Gastrocnemius medialis (tissue), 4 donors: ENCODE results near the gene GRK4. TPM values are rescaled to one million over a fixed set of nuclear protein-coding genes. Genes with fewer than 3 reads are reported as not detected.
"Not testable (repeated sequence)": the region's sequence is repeated elsewhere in the genome, so short reads cannot be mapped to it uniquely, and the experiment has no call there.

Experiments used
- ATAC-seq, 2 donors: fragments of 150-250 bp; one replicate each; pipeline ENCODE4 v1.9.1; 2016
- DNase-seq, 2 donors: peaks; one replicate each; pipeline ENCODE4 v3.0.0-alpha.2; 2019
- H3K27ac ChIP-seq, 4 donors: fragments of 200-600 bp; sonication (generic); 1 replicate in 1 of 4; 2 replicates in 3 of 4; pipeline ENCODE4 v1.5.1; 2016 to 2018; ENCODE audit warnings: mild to moderate bottlenecking in 2 of 4, moderate library complexity in 1 of 4
- H3K27me3 ChIP-seq, 3 donors: fragments of 200-600 bp; sonication (generic) in 2 of 3; 1 replicate in 1 of 3; 2 replicates in 2 of 3; pipeline versions ENCODE4 v1.5.1 to v1.6.0; 2016 to 2019; ENCODE audit warnings: mild to moderate bottlenecking in 1 of 3, moderate library complexity in 1 of 3
- H3K36me3 ChIP-seq, 2 donors: fragments of 200-600 bp; sonication (generic) in 1 of 2; one replicate each; pipeline ENCODE4 v1.5.1; 2017 to 2018
- H3K4me1 ChIP-seq, 2 donors: fragments of 200-600 bp; sonication (generic) in 1 of 2; one replicate each; pipeline ENCODE4 v1.5.1; 2016 to 2017; ENCODE audit warnings: mild to moderate bottlenecking in 2 of 2
- H3K4me3 ChIP-seq, 4 donors: fragments of 200-600 bp; sonication (generic) in 3 of 4; 1 replicate in 1 of 4; 2 replicates in 3 of 4; pipeline ENCODE4 v1.5.1; 2016 to 2019; ENCODE audit warnings: mild to moderate bottlenecking in 2 of 4
- H3K9me3 ChIP-seq, 3 donors: fragments of 200-600 bp; sonication (generic) in 2 of 3; 1 replicate in 1 of 3; 2 replicates in 2 of 3; pipeline ENCODE4 v1.5.1; 2016 to 2019
- POLR2A ChIP-seq, 2 donors: fragments of 450-650 bp; IDR thresholded peaks; one replicate each; pipeline ENCODE4 v1.6.1; 2017; ENCODE audit warnings: antibody characterized with exemption in 2 of 2, mild to moderate bottlenecking in 2 of 2, moderate library complexity in 2 of 2
- in situ Hi-C, 4 donors: fragments of 200-750 bp; cut with MboI; loops; one replicate each; pipeline versions ENCODE4 v1.15.0 to v1.8.0; 2017; ENCODE audit warnings: low sequenced_read_pairs in 4 of 4
- intact Hi-C: fragments of 100-400 bp; cut with DNase I; formaldehyde crosslinking; loops from one replicate; pipeline ENCODE4 v1.15.1; 2023; ENCODE audit warnings: low total_unique reads
- total RNA-seq, 4 donors: library from RNA; depleted of rRNA; stranded (reverse); fragments of >200 nt; gene quantifications; one replicate each; pipeline versions ENCODE4 v1.1.0 to v1.2.3, GENCODE V29; 2016
- TF ChIP-seq, protein P1 (sequence below), 5 experiments: fragments of 450-650 bp in 3 of 5; fragments of 200-600 bp in 2 of 5; sonication (generic) in 2 of 5; IDR thresholded peaks in 4 of 5; conservative IDR thresholded peaks in 1 of 5; 1 replicate in 4 of 5; 2 replicates in 1 of 5; pipeline ENCODE4 v1.5.1; 2016 to 2019; ENCODE audit warnings: antibody characterized with exemption in 5 of 5, mild to moderate bottlenecking in 3 of 5, moderate library complexity in 3 of 5

Gene GRK4
- total RNA-seq, 4 donors from 2014 or later: 2.8 to 5.8 (median 3.7) TPM

DNA sequence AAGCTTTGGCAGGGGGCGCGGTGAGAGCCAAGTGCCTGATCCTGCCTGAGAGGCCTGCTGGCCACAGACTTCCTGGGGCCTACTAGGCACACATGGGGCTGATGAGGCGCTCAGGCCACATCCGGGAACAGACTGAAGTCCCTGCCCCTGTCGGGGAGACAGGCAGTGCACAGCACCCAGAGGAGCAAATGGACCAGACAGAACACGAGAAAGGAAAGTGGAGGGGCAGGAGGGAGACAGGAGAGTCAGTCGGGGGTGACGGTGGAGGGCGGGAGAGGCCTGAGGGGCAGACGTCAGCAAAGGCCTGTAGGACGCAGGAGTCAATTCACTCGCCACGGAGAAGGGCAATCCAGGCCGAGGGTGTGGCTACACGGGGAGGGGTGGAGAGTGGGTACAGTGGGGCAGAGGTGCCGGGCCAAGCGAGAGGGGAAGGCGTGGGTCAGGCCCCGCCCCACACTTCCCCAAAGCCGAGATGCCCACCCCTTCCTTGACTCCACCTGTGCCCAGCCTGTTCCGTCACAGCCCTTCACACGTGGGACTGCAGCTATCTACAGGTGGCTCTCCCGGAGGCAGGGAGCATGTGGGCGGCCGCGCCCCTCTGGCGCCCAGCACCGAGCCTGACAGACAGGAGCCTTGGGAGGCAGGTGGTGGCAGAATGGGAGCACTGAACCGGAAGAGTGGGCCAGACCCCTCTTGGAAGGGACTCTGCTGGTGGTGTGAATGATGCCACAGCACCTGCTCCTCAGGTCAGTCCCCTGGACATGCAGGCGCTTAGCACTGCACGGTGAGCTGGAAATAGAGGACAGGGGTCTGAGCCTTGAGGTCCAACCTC is 20.6 kb upstream of the GRK4 start:
- DNase-seq (peak in 1 of 2 donors; percentile 20), ATAC-seq (peak in 1 of 2 donors; percentile 12)
- Histone ChIP-seq H3K27ac (no peak overlapping the region), H3K4me1 (no peaks in the 10 kb centered on the region), H3K36me3 (peaks cover 4 to 93% of the 10 kb centered on the region in 2 donors), H3K9me3 (no peaks in the 10 kb centered on the region), H3K4me3 (no peak overlapping the region), H3K27me3 (no peaks in the 10 kb centered on the region)
- TF ChIP-seq POLR2A (IDR thresholded peaks at IDR 0.05): no peak
- in situ Hi-C loops (loop anchor here in 1 of 4 donors (25.0 kb wide), 1 partner anchor 180 kb away; the partner anchor contains the start of gene TNIP2), intact Hi-C loops (no loop called here)

DNA sequence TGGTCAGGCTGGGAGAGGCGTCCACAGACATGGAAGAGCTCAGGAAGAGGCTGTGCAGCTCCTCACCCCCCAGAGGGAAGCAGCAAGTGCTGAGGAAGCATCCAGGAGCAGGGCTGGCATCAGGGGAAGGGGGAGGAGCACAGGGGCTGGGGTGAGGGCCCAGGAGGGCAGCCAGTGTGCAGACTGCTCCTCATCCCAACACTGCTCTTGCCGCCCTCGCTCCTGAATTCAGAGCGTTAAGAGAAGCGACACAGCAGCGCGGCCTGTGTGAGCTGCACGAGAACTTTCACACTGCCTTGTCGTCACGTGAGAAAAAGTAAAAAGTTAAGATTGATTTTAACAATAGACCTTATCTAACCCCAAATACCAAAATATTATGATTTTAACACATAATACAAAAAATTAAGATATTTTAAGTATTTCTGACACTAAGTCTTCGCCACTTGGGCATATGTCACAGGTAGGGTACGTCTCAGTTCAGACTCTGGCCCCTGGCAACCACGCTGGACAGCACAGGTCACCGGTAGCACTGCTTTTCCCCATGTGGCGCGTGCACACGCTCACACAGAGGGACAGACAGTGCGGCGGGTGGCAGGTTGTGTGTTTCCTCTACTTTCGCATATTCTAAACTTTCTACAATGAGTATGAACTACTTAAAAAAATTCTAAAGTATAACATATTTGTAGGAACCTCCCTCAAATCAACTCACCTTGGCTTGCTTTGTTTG is 19.8 kb upstream of the GRK4 start:
- Histone ChIP-seq H3K27ac (no peak overlapping the region), H3K36me3 (peaks cover 4 to 97% of the 10 kb centered on the region in 2 donors), H3K4me1 (no peaks in the 10 kb centered on the region), H3K27me3 (no peaks in the 10 kb centered on the region), H3K4me3 (no peak overlapping the region), H3K9me3 (no peaks in the 10 kb centered on the region)
- ATAC-seq: no peak
- intact Hi-C loops (no loop called here), in situ Hi-C loops (loop anchor here in 1 of 4 donors (25.0 kb wide), 1 partner anchor 181 kb away; the partner anchor contains the start of gene TNIP2)
- DNase-seq: peak in 1 of 2 donors; percentile 7
- no peak for TF ChIP-seq POLR2A (IDR thresholded peaks at IDR 0.05)
- TF ChIP-seq, protein P1, sequence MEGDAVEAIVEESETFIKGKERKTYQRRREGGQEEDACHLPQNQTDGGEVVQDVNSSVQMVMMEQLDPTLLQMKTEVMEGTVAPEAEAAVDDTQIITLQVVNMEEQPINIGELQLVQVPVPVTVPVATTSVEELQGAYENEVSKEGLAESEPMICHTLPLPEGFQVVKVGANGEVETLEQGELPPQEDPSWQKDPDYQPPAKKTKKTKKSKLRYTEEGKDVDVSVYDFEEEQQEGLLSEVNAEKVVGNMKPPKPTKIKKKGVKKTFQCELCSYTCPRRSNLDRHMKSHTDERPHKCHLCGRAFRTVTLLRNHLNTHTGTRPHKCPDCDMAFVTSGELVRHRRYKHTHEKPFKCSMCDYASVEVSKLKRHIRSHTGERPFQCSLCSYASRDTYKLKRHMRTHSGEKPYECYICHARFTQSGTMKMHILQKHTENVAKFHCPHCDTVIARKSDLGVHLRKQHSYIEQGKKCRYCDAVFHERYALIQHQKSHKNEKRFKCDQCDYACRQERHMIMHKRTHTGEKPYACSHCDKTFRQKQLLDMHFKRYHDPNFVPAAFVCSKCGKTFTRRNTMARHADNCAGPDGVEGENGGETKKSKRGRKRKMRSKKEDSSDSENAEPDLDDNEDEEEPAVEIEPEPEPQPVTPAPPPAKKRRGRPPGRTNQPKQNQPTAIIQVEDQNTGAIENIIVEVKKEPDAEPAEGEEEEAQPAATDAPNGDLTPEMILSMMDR (IDR thresholded peaks at IDR 0.05 in 4 of 5, conservative IDR thresholded peaks at IDR 0.05 in 1 of 5): no peak

DNA sequence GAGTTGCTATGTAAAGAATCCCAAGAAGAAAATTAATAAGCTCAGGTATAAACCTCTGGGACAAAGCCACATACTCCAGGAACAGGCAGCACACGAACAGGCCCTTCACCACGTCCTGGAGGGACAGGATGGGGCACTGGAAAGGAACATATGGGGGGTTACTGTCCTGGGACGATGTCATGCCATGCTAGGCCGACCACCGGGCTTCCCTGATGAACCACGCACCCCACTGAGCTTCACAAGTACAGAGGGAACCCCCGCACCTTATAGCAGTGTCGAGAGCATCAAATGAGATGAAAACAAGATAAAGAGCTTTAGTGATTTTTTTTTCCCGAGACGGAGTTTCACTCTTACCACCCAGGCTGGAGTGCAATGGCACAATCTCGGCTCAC is 19.3 kb upstream of the GRK4 start:
- in situ Hi-C loops: loop anchor here in 1 of 4 donors (25.0 kb wide), 1 partner anchor 182 kb away; the partner anchor contains the start of gene TNIP2
- ATAC-seq (no peak), DNase-seq (no peak)
- TF ChIP-seq POLR2A (IDR thresholded peaks at IDR 0.05): no peak
- TF ChIP-seq, protein P1 (IDR thresholded peaks at IDR 0.05 in 4 of 5, conservative IDR thresholded peaks at IDR 0.05 in 1 of 5): no peak
- no peak overlapping the region for H3K27ac ChIP-seq
- no peaks in the 10 kb centered on the region for H3K4me1 ChIP-seq
- no peak overlapping the region for H3K4me3 ChIP-seq
- H3K27me3 ChIP-seq: no peaks in the 10 kb centered on the region
- intact Hi-C loops: no loop called here
- H3K36me3 ChIP-seq: peaks cover 4 to 97% of the 10 kb centered on the region in 2 donors
- H3K9me3 ChIP-seq: no peaks in the 10 kb centered on the region

DNA sequence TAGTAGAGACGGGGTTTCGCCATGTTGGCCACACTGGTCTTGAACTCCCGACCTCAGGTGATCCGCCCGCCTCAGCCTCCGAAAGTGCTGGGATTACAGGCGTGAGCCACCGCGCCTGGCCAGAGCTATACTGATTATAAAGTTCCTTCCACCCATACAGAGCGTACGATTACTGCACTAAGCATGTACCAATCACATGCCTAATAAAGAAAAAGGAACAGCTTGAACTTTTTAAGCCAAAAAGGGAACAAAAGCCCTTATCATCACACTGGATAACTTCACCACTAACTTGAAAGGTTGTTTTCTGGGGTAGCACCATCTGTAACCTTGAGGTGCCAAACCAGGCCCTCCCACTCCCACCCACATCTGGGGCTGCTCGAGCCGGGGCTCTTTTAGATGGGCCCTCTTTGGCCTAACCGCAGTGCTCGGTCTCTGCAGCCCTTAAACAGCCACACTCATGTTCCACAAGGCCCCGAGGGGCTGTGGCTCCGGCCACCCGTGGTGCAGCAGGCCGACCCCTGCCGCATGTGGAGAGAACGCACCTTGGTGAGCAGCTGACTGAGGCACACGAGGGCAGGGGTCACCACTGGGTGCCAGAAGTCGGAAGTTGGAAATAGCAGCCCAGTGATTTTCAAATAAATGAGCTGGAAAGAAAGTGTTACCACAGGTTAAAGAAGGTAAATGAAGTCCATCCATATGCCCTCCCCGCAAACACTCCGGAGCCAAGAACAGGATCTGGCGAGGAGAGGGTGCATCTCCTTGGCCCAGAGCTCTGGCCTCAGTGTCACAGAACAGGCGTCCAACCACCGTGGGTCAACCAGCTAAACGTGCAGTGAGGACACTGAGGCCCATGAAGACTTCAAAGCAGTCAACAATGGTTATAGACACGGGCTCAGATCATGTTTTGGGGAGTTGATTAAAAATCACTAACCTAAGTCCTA is 18.5 kb upstream of the GRK4 start:
- no peaks in the 10 kb centered on the region for H3K9me3 ChIP-seq
- no peak overlapping the region for H3K27ac ChIP-seq
- H3K4me1 ChIP-seq: no peaks in the 10 kb centered on the region
- intact Hi-C loops: no loop called here
- DNase-seq (peak in 1 of 2 donors; percentile 12), ATAC-seq (no peak)
- in situ Hi-C loops: loop anchor here in 1 of 4 donors (25.0 kb wide), 1 partner anchor 183 kb away; the partner anchor contains the start of gene TNIP2
- peaks cover 4 to 97% of the 10 kb centered on the region in 2 donors for H3K36me3 ChIP-seq
- no peak for TF ChIP-seq POLR2A (IDR thresholded peaks at IDR 0.05)
- TF ChIP-seq, protein P1 (IDR thresholded peaks at IDR 0.05 in 4 of 5, conservative IDR thresholded peaks at IDR 0.05 in 1 of 5): no peak
- no peaks in the 10 kb centered on the region for H3K27me3 ChIP-seq
- H3K4me3 ChIP-seq: no peak overlapping the region

DNA sequence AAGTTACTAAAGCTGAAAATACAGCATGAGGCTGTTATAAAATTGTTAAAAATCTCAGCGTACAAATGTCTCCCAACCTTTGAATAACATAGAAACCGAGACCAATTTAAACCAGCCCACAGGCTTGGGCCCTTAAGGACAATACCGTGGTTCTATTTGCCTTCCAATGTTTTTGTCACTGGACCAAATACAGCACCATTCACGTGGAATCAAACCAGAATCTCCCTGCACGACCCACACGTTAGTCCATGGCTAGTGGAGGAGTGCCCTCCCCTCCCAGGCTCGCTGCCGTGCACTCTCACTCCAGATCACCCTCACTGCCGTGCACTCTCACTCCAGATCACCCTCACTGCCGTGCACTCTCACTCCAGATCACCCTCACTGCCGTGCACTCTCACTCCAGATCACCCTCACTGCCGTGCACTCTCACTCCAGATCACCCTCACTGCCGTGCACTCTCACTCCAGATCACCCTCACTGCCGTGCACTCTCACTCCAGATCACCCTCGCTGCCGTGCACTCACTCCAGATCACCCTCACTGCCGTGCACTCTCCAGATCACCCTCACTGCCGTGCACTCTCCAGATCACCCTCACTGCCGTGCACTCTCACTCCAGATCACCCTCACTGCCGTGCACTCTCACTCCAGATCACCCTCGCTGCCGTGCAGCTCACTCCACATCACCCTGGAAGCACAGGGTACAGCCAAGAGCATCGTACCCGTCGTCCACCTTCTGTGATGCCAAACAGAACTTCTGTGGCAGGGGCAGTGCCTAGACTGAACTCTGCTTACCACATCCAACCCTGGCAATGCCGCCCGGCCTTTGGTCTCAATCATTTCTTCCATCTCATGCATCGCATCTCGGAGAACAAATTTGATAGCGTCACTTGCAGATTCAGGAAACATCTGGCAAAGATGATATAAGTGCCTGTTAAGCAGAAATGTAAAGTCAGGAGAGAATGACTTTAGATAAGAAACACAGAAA is 17.5 kb upstream of the GRK4 start:
- H3K27ac ChIP-seq, ATAC-seq, H3K27me3 ChIP-seq, H3K9me3 ChIP-seq, H3K4me1 ChIP-seq, H3K4me3 ChIP-seq, intact Hi-C loops: not testable (repeated sequence)
- peak in 1 of 2 donors; percentile 8 for DNase-seq
- in situ Hi-C loops: loop anchor here in 1 of 4 donors (25.0 kb wide), 1 partner anchor 184 kb away; the partner anchor contains the start of gene TNIP2
- peaks cover 4 to 97% of the 10 kb centered on the region in 2 donors for H3K36me3 ChIP-seq
